MM.1S (cell line): ENCODE data around the gene ADNP.

Experiments used
- DNase-seq: peaks from one replicate; pipeline ENCODE4 v3.0.0-alpha.2; 2015
- H2AFZ ChIP-seq: fragments of 300-600 bp; sonication (generic); 2 replicates; pipeline ENCODE4 v1.6.0; 2016; ENCODE audit warnings: antibody characterized with exemption, low read length
- H3F3A ChIP-seq: fragments of 300-600 bp; sonication (generic); 2 replicates; pipeline ENCODE4 v1.6.1; 2016; ENCODE audit warnings: mild to moderate bottlenecking, antibody characterized with exemption, low read length, moderate library complexity, mixed read lengths; ENCODE audit not compliant: insufficient read depth
- H3K27ac ChIP-seq: fragments of 300-600 bp; sonication (generic); 2 replicates; pipeline ENCODE4 v1.5.1; 2016; ENCODE audit warnings: mild to moderate bottlenecking, low read length
- H3K27me3 ChIP-seq: fragments of 300-600 bp; sonication (generic); replicated peaks from 2 replicates; pipeline ENCODE4 v1.6.0; 2016; ENCODE audit warnings: low read length; ENCODE audit not compliant: insufficient read depth
- H3K36me3 ChIP-seq: fragments of 300-600 bp; sonication (generic); replicated peaks from 2 replicates; pipeline ENCODE4 v1.6.1; 2016; ENCODE audit warnings: mild to moderate bottlenecking, low read length, mixed read lengths; ENCODE audit not compliant: insufficient read depth
- H3K4me1 ChIP-seq: fragments of 300-600 bp; sonication (generic); 2 replicates; pipeline ENCODE4 v1.6.1; 2016; ENCODE audit warnings: low read length, mixed read lengths
- H3K4me2 ChIP-seq: fragments of 300-600 bp; sonication (generic); 2 replicates; pipeline ENCODE4 v1.6.0; 2016; ENCODE audit warnings: low read depth, low read length
- H3K4me3 ChIP-seq: fragments of 300-600 bp; sonication (generic); 2 replicates; pipeline ENCODE4 v1.5.1; 2016; ENCODE audit warnings: low read length, mixed read lengths
- H3K79me2 ChIP-seq: fragments of 300-600 bp; sonication (generic); 2 replicates; pipeline ENCODE4 v1.6.1; 2016; ENCODE audit warnings: mixed run types, low read length, mixed read lengths
- H3K9ac ChIP-seq: fragments of 300-600 bp; sonication (generic); 2 replicates; pipeline ENCODE4 v1.6.1; 2016; ENCODE audit warnings: low read length, mixed read lengths
- H3K9me2 ChIP-seq: fragments of 300-600 bp; sonication (generic); replicated peaks from 2 replicates; pipeline ENCODE4 v1.6.1; 2016; ENCODE audit warnings: mild to moderate bottlenecking, low read length, mixed read lengths; ENCODE audit not compliant: insufficient read depth
- H3K9me3 ChIP-seq: fragments of 300-600 bp; sonication (generic); replicated peaks from 2 replicates; pipeline ENCODE4 v1.6.1; 2016; ENCODE audit warnings: mild to moderate bottlenecking, low read length, mixed read lengths; ENCODE audit not compliant: insufficient read depth
- H4K20me1 ChIP-seq: fragments of 300-600 bp; sonication (generic); 2 replicates; pipeline ENCODE4 v1.6.1; 2016; ENCODE audit warnings: mild to moderate bottlenecking, low read length, moderate library complexity, mixed read lengths; ENCODE audit not compliant: insufficient read depth
- CTCF ChIP-seq: fragments of 300-600 bp; sonication (generic); IDR thresholded peaks from 2 replicates; pipeline ENCODE4 v1.5.1; 2016; ENCODE audit warnings: antibody characterized with exemption, low read length, mixed read lengths
- EZH2 ChIP-seq: fragments of 300-600 bp; sonication (generic); optimal IDR thresholded peaks from 2 replicates; pipeline ENCODE3; 2017; ENCODE audit warnings: low read depth, mild to moderate bottlenecking, antibody characterized with exemption, low read length, mixed read lengths
- EZH2phosphoT487 ChIP-seq: fragments of 300-600 bp; sonication (generic); IDR thresholded peaks from 2 replicates; pipeline ENCODE4 v1.6.1; 2018; ENCODE audit warnings: antibody characterized with exemption, low read length

Gene ADNP

GRCh38 chr20:50895111-50895830 is 36.0 kb downstream of the ADNP start:
- H3K9ac ChIP-seq = no peak overlapping the region
- no peak overlapping the region for H2AFZ ChIP-seq
- TF ChIP-seq EZH2 (no peak), EZH2phosphoT487 (no peak), CTCF (no peak)
- H3K79me2 ChIP-seq = peaks cover 30% of the 10 kb centered on the region
- no peak overlapping the region for H3K27ac ChIP-seq
- no peak overlapping the region for H3K4me2 ChIP-seq
- H3K36me3 ChIP-seq = peaks cover 44% of the 10 kb centered on the region
- no peaks in the 10 kb centered on the region for H3K4me1 ChIP-seq
- H3K9me2 ChIP-seq = no peaks in the 10 kb centered on the region
- no peaks in the 10 kb centered on the region for H3F3A ChIP-seq
- H4K20me1 ChIP-seq = no peaks in the 10 kb centered on the region
- H3K27me3 ChIP-seq = no peaks in the 10 kb centered on the region
- DNase-seq = no peak
- no peak overlapping the region for H3K4me3 ChIP-seq
- no peaks in the 10 kb centered on the region for H3K9me3 ChIP-seq

GRCh38 chr20:50893620-50894019 is 37.6 kb downstream of the ADNP start:
- Histone ChIP-seq H3K4me2 (no peak overlapping the region), H3K79me2 (peaks cover 17% of the 10 kb centered on the region), H3K27me3 (no peaks in the 10 kb centered on the region), H3K9ac (no peak overlapping the region), H3F3A (no peaks in the 10 kb centered on the region), H2AFZ (no peak overlapping the region), H3K4me3 (no peak overlapping the region), H4K20me1 (no peaks in the 10 kb centered on the region), H3K27ac (no peak overlapping the region), H3K4me1 (no peaks in the 10 kb centered on the region), H3K9me2 (no peaks in the 10 kb centered on the region), H3K36me3 (peaks cover 42% of the 10 kb centered on the region), H3K9me3 (no peaks in the 10 kb centered on the region)
- TF ChIP-seq CTCF = no peak
- TF ChIP-seq EZH2phosphoT487 = no peak
- no peak for TF ChIP-seq EZH2
- no peak for DNase-seq

- Histone ChIP-seq H3K27ac (no peak overlapping the region), H3K9me2 (no peaks in the 10 kb centered on the region), H3K9ac (no peak overlapping the region), H3F3A (no peaks in the 10 kb centered on the region), H4K20me1 (no peaks in the 10 kb centered on the region), H3K9me3 (no peaks in the 10 kb centered on the region), H3K36me3 (peaks cover 39% of the 10 kb centered on the region), H3K4me2 (no peak overlapping the region), H2AFZ (no peak overlapping the region), H3K4me1 (no peaks in the 10 kb centered on the region), H3K79me2 (peaks cover 5% of the 10 kb centered on the region), H3K4me3 (no peak overlapping the region), H3K27me3 (no peaks in the 10 kb centered on the region)
- no peak for TF ChIP-seq EZH2
- no peak for TF ChIP-seq CTCF
- TF ChIP-seq EZH2phosphoT487 = no peak
- no peak for DNase-seq
These were observed 38.8 kb downstream of the ADNP start for GRCh38 chr20:50892394-50892793.
